Epithelial cell of proximal tubule (primary cell): ENCODE data around the gene KCNQ1. TPM values are rescaled to one million over a fixed set of nuclear protein-coding genes. Genes with fewer than 3 reads are reported as not detected.

ENCODE experiments used
- DNase-seq: peaks from one replicate; pipeline ENCODE4 v3.0.0-alpha.2; 2011; ENCODE audit warnings: low read depth
- H3K4me3 ChIP-seq: 2 replicates; pipeline ENCODE4 v1.5.1; 2011; ENCODE audit warnings: low read depth, mild to moderate bottlenecking, low read length
- total RNA-seq: library from RNA; depleted of rRNA; stranded (reverse); fragments of >200 nt; gene quantifications from 2 replicates; pipeline ENCODE4 v1.2.3, GENCODE V29; 2015
- TF ChIP-seq, protein P1 (sequence below): conservative IDR thresholded peaks from 2 replicates; pipeline ENCODE4 v1.5.1; 2012; ENCODE audit warnings: low read depth, mild to moderate bottlenecking, low read length

KCNQ1 gene
- total RNA-seq, 1 donor from 2014 or later: 0.46 TPM

DNA sequence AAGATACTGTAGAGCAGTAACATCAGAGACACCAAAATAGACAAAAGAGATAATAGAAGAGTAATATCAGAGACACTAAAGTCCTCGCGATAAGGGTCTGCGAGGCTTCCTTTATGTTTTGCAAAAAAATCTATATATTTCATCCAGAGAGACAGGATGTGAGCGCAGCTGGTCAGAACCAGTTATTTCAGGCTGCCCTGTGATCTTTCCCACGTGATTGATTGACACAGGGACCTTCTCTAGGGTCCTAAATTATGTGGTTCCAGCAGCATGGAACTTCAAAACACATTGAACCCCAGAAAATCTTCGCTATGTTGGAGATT, 118.0 kb downstream of the KCNQ1 start:
- no peak overlapping the region for H3K4me3 ChIP-seq
- DNase-seq: no peak
- TF ChIP-seq, protein P1, sequence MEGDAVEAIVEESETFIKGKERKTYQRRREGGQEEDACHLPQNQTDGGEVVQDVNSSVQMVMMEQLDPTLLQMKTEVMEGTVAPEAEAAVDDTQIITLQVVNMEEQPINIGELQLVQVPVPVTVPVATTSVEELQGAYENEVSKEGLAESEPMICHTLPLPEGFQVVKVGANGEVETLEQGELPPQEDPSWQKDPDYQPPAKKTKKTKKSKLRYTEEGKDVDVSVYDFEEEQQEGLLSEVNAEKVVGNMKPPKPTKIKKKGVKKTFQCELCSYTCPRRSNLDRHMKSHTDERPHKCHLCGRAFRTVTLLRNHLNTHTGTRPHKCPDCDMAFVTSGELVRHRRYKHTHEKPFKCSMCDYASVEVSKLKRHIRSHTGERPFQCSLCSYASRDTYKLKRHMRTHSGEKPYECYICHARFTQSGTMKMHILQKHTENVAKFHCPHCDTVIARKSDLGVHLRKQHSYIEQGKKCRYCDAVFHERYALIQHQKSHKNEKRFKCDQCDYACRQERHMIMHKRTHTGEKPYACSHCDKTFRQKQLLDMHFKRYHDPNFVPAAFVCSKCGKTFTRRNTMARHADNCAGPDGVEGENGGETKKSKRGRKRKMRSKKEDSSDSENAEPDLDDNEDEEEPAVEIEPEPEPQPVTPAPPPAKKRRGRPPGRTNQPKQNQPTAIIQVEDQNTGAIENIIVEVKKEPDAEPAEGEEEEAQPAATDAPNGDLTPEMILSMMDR: no peak

GRCh38 chr11:2563213-2564007, 118.6 kb downstream of the KCNQ1 start:
- TF ChIP-seq, protein P1: no peak
- DNase-seq: no peak
- H3K4me3 ChIP-seq: no peak overlapping the region

GRCh38 chr11:2564008-2564530, 119.3 kb downstream of the KCNQ1 start:
- H3K4me3 ChIP-seq: no peak overlapping the region
- TF ChIP-seq, protein P1: no peak
- DNase-seq: no peak

- H3K4me3 ChIP-seq: no peak overlapping the region
- no peak for DNase-seq
- TF ChIP-seq, protein P1: no peak
Observed at GRCh38 chr11:2564588-2565425, 120.0 kb downstream of the KCNQ1 start.

- TF ChIP-seq, protein P1: no peak
- H3K4me3 ChIP-seq: no peak overlapping the region
- DNase-seq: no peak
Observed at GRCh38 chr11:2565447-2566222, 120.8 kb downstream of the KCNQ1 start.

DNA sequence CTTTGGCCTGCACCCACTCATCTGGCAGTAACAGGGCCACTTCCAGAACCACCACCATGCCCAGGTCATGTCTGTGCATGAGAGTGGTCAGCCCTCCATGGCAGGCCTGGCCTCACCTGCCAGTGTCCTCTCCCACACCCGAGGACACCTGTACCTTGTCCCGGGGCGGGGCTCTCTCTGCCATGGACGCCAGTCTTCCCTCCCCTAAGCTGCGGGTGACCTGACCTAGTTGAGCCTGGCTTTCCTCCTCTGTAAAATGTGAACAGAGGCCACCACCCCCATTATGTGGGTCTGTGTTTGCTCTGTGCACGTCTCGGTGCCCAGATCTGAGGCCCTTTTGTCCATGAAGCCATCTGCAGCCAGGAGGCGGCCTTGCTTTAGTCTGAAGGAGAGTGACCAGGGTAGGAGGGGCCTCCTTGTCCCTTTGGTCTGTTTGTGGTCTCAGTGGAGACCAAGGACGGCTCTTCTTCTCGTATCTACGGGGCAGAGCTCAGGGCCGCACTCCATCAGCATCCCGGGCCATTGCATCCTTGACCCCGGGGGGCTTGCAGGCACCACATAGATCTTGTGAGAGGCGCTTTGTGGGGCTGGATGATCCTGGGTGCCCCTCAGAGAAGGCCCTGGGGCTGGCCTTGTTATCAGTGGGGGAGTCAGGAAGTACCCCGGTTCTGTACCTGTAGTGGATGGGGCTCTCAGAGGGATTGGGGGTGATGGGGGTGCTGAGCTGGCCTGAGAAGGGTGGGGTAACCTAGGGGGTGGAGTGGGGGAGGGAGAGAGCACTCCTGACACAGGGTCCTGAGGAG, 121.6 kb downstream of the KCNQ1 start:
- TF ChIP-seq, protein P1: peak; percentile 8
- DNase-seq: no peak
- no peak overlapping the region for H3K4me3 ChIP-seq
